GM12878 (cell line): ENCODE data around the gene SLC46A2. TPM values are rescaled to one million over a fixed set of nuclear protein-coding genes. Genes with fewer than 3 reads are reported as not detected.

Source experiments
- ATAC-seq: fragments of 200-7000 bp; cut with Tn5 transposase; 3 replicates; pipeline ENCODE4 v1.9.1; 2020; ENCODE audit warnings: mild to moderate bottlenecking, moderate library complexity
- BruUV-seq: library from RNA; stranded (reverse); fragments of 400-500 nt; replicated peaks from 2 replicates; lab custom pipeline; 2021; lab: Mats Ljungman, UMichigan
- CTCF ChIA-PET: fragments of 300-600 bp; sonication (Branson Sonifier 250); formaldehyde crosslinking; extraction: SDS; loops from one replicate; lab custom pipeline; 2021; ENCODE audit warnings: inconsistent platforms; lab: Yijun Ruan, JAX
- POLR2A ChIA-PET: fragments of 350-600 bp; formaldehyde crosslinking; extraction: SDS; loops from one replicate; lab custom pipeline; 2021; ENCODE audit warnings: inconsistent platforms; lab: Charles Lee
- RAD21 ChIA-PET: fragments of 300-600 bp; sonication (Branson Sonifier 250); formaldehyde crosslinking; loops from one replicate; lab custom pipeline; 2023; ENCODE audit warnings: antibody characterized with exemption; ENCODE audit not compliant: unreplicated experiment; lab: Charles Lee
- SMC1A ChIA-PET: fragments of 300-600 bp; sonication (Branson Sonifier 250); formaldehyde crosslinking; loops from one replicate; lab custom pipeline; 2023; ENCODE audit not compliant: unreplicated experiment, uncharacterized antibody; lab: Charles Lee
- DNase-seq: peaks from one replicate; pipeline ENCODE4 v3.0.0-alpha.2; 2011; ENCODE audit warnings: low read depth, low spot score
- FAIRE-seq: peaks from 3 replicates; lab custom pipeline; 2011; peaks lifted over from hg19 to GRCh38; lab: Jason Lieb, UNC
- H2AFZ ChIP-seq: 2 replicates; pipeline ENCODE4 v1.6.0; 2011; ENCODE audit warnings: low read depth, low read length, control low read depth; ENCODE audit not compliant: control insufficient read depth
- H3K27ac ChIP-seq: 2 replicates; pipeline ENCODE4 v1.5.1; 2011; ENCODE audit warnings: control low read depth; ENCODE audit not compliant: control insufficient read depth, insufficient read depth
- H3K27me3 ChIP-seq, 2 experiments: replicated peaks in 1 of 2; 2 replicates each; pipeline versions ENCODE4 v1.6.0 to v1.6.1; 2011; ENCODE audit warnings: low read length in 1 of 2; ENCODE audit not compliant: control insufficient read depth in 2 of 2, insufficient read depth in 2 of 2
- H3K36me3 ChIP-seq, 2 experiments: 2 replicates each; pipeline ENCODE4 v1.5.1; 2011; ENCODE audit warnings: low read length in 1 of 2; ENCODE audit not compliant: control insufficient read depth in 2 of 2, insufficient read depth in 2 of 2
- H3K4me1 ChIP-seq: 2 replicates; pipeline ENCODE4 v1.6.1; 2011; ENCODE audit warnings: mild to moderate bottlenecking, low read length, moderate library complexity, mixed read lengths; ENCODE audit not compliant: control insufficient read depth, insufficient read depth
- H3K4me2 ChIP-seq: 2 replicates; pipeline ENCODE4 v1.6.0; 2011; ENCODE audit warnings: control low read depth; ENCODE audit not compliant: control insufficient read depth, insufficient read depth
- H3K4me3 ChIP-seq: fragments of 200-600 bp; sonication (generic); 2 replicates; pipeline ENCODE4 v1.5.1; 2016
- H3K79me2 ChIP-seq: 2 replicates; pipeline ENCODE4 v1.6.0; 2011; ENCODE audit warnings: low read length; ENCODE audit not compliant: control insufficient read depth, insufficient read depth
- H3K9ac ChIP-seq: 2 replicates; pipeline ENCODE4 v1.8.0; 2011; ENCODE audit warnings: low read length, control low read depth, mixed read lengths; ENCODE audit not compliant: control insufficient read depth, insufficient read depth
- H3K9me3 ChIP-seq: replicated peaks from 3 replicates; pipeline ENCODE4 v1.5.1; 2011; ENCODE audit warnings: mild to moderate bottlenecking, low read length; ENCODE audit not compliant: control insufficient read depth, insufficient read depth
- H4K20me1 ChIP-seq: 2 replicates; pipeline ENCODE4 v1.6.0; 2011; ENCODE audit not compliant: control insufficient read depth, insufficient read depth
- FOXM1 ChIP-seq: IDR thresholded peaks from 2 replicates; pipeline ENCODE4 v1.6.1; 2012; ENCODE audit warnings: low read depth, mild to moderate bottlenecking, inconsistent platforms, low read length, moderate library complexity
- NR2C1 ChIP-seq: fragments of 450-650 bp; IDR thresholded peaks from 2 replicates; pipeline ENCODE4 v1.6.1; 2017; ENCODE audit warnings: antibody characterized with exemption, mild to moderate bottlenecking, moderate library complexity
- RELA ChIP-seq: fragments of 450-650 bp; IDR thresholded peaks from 2 replicates; pipeline ENCODE4 v1.8.0; 2014; ENCODE audit warnings: borderline replicate concordance; ENCODE audit not compliant: partially characterized antibody
- STAT1 ChIP-seq: fragments of 450-650 bp; conservative IDR thresholded peaks from 2 replicates; pipeline ENCODE4 v1.6.1; 2014; ENCODE audit warnings: antibody characterized with exemption, mild to moderate bottlenecking
- TBL1XR1 ChIP-seq: IDR thresholded peaks from 2 replicates; pipeline ENCODE4 v1.6.1; 2012; ENCODE audit warnings: low read depth, low read length, improper control_type of control experiment
- ZBTB11 ChIP-seq: fragments of 450-650 bp; formaldehyde crosslinking; IDR thresholded peaks from 2 replicates; pipeline ENCODE4 v1.5.0; 2022; ENCODE audit warnings: mild to moderate bottlenecking, missing genetic modification characterization
- ZBTB33 ChIP-seq: fragments of 450-650 bp; IDR thresholded peaks from 2 replicates; pipeline ENCODE4 v1.6.1; 2017; ENCODE audit warnings: mild to moderate bottlenecking
- ZNF274 ChIP-seq: IDR thresholded peaks from one replicate; pipeline ENCODE4 v1.8.0; 2011; ENCODE audit not compliant: insufficient read length, insufficient read depth
- WGBS: methylation state at CpG from one replicate; pipeline ENCODE4 v1.1.6; 2016; ENCODE audit warnings: low lambda C conversion rate; ENCODE audit not compliant: insufficient replicate concordance, insufficient coverage; ENCODE audit errors: missing lambda C conversion rate; 5-methylcytosine and 5-hydroxymethylcytosine counted together
- in situ Hi-C: fragments of 300-500 bp; cut with MboI; formaldehyde crosslinking; loops from 9 replicates; pipeline ENCODE4 v1.14.3; 2018; ENCODE audit warnings: mixed read lengths
- intact Hi-C: fragments of 100-400 bp; cut with micrococcal nuclease; formaldehyde crosslinking; loops from one replicate; pipeline ENCODE4 v1.14.2; 2022; ENCODE audit not compliant: unreplicated experiment
- polyA plus RNA-seq, 11 experiments: library from polyadenylated mRNA; depleted of rRNA in 4 of 11; unstranded in 6 of 11; stranded (reverse) in 5 of 11; fragments of >200 nt; fragmentation: Nextera tagmentation in 4 of 11; fragmentation: Illumina TruSeq in 1 of 11; extraction: Ambion mirVana in 4 of 11; extraction: Trizol in 1 of 11; gene quantifications; 1 replicate in 1 of 11; 2 replicates in 10 of 11; pipeline versions ENCODE4 v1.2.1 to v1.2.3, GENCODE V29; 2011 to 2016; ENCODE audit warnings: inconsistent platforms in 2 of 11, missing spikeins in 2 of 11, low read depth in 1 of 11
- total RNA-seq, 4 experiments: library from RNA; depleted of rRNA in 3 of 4; stranded (reverse); fragments of >200 nt in 3 of 4; fragmentation: Illumina TruSeq in 1 of 4; extraction: Trizol in 1 of 4; gene quantifications; 2 replicates each; pipeline versions ENCODE4 v1.2.1 to v1.2.3, GENCODE V29; 2013 to 2021

SLC46A2 gene
- total and polyA plus RNA-seq, 10 of the 15 experiments (the other 5 are each of a cell fraction or from before 2014, with no cell fraction given): not detected

- H3K79me2 ChIP-seq: no peaks in the 10 kb centered on the region
- H4K20me1 ChIP-seq: no peaks in the 10 kb centered on the region
- no peak overlapping the region for H3K4me2 ChIP-seq
- CTCF ChIA-PET: no interaction called here
- FAIRE-seq: no peak
- H3K27ac ChIP-seq: no peak overlapping the region
- peaks cover 3 to 10% of the 10 kb centered on the region in 2 experiments for H3K27me3 ChIP-seq
- BruUV-seq: no TSS peak
- in situ Hi-C loops (no loop called here), intact Hi-C loops (no loop called here)
- WGBS: 71% methylated on average over 3 of the region's 3 CpGs
- no peak overlapping the region for H3K9ac ChIP-seq
- SMC1A ChIA-PET: interaction anchor here (1.7 kb wide), 1 partner anchor 11 kb away, joined by 6 read pairs; no protein-coding TSS in a partner anchor
- DNase-seq: no peak
- H3K9me3 ChIP-seq: no peaks in the 10 kb centered on the region; the same call in 2 of the 3 replicates
- no peak overlapping the region for H2AFZ ChIP-seq
- no peak for TF ChIP-seq NR2C1
- TF ChIP-seq TBL1XR1: no peak
- TF ChIP-seq ZBTB33: no peak
- TF ChIP-seq ZBTB11: no peak
- TF ChIP-seq ZNF274: no peak
- TF ChIP-seq RELA: no peak
- no peak for TF ChIP-seq STAT1
- TF ChIP-seq FOXM1: no peak
- H3K4me1 ChIP-seq: peaks cover 11% of the 10 kb centered on the region
- H3K4me3 ChIP-seq: no peak overlapping the region
- no peak for ATAC-seq
- RAD21 ChIA-PET: no interaction called here
- POLR2A ChIA-PET: no interaction called here
- no peaks in the 10 kb centered on the region for H3K36me3 ChIP-seq
Observed at GRCh38 chr9:112891521-112891920, 845 bp upstream of the SLC46A2 start.
